NCI-H446 treated with DMSO at 0.1 percent for 48 hours (cell line): ENCODE data around the gene FRS2.
A peak's percentile ranks its signal among the peaks of the same experiment; 100 is the strongest.

Experiments
- DNase-seq: peaks from one replicate; lab custom pipeline; 2025; lab: John Stamatoyannopoulos, UW

Gene FRS2

GRCh38 chr12:69527506-69528272, 57.5 kb downstream of the FRS2 start:
- no peak for DNase-seq

DNA sequence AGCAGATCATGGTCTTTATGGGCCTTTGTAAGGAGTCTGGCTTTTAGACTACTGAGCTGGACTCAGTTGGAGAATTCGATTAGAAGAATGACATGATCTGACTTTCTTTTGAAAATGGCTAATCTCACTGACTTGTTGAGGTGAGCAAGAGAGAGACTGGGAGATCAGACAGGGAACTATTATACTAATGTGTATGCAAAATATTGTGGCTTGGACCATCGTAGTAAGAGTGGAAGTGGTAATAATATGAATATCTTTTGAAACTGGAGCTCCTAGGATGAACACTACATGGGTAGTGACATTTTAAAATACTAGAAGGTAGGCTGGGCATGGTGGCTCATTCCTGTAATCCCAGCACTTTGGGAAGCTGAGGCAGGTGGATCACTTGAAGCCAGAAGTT, 58.8 kb downstream of the FRS2 start:
- DNase-seq = no peak

DNA sequence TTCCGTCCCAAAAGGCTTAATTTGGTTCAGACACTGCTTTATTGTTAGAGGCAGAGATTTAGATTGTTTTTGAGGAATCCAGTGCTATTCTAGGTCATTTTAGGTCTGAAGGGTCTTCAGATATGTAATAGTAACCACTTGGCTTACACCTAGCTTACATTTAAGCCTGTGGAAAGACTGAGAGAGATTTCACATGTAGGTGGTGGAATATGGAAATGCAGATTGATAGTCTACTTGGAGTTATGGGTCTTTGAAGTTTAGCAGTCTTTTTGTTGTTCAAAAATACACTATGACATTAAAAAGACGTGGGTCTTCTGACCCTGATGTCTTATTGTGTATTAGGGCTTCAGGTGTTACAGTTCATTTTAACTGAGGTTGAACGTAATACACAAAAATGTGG, 63.7 kb downstream of the FRS2 start:
- DNase-seq = no peak

DNA sequence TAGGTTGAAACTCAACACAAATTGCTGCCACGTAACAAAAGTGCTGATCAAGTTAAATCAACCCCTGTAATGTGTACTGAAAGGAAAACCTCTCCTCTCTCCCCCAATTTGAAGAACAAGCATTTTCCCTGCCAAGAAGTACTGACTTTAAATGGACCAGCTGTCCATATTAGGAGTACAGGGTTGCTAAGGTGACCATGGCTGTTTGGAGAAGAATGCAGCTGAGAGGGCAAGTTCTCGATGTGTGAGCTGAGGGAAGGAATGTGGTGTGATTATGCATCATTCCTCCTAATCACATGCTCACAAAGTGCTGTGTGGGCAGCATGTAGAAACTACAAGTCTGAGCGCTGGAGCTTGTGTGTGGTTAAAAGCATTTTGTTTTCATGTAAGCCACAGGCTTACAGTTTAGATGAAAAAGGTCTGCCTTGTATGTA, 64.2 kb downstream of the FRS2 start:
- DNase-seq = peak; percentile 81

- DNase-seq = no peak
These were observed 70.8 kb downstream of the FRS2 start for GRCh38 chr12:69540987-69541386.

GRCh38 chr12:69544087-69544486, 73.9 kb downstream of the FRS2 start:
- no peak for DNase-seq

- no peak for DNase-seq
These were observed 74.9 kb downstream of the FRS2 start for GRCh38 chr12:69545081-69545480.

DNA sequence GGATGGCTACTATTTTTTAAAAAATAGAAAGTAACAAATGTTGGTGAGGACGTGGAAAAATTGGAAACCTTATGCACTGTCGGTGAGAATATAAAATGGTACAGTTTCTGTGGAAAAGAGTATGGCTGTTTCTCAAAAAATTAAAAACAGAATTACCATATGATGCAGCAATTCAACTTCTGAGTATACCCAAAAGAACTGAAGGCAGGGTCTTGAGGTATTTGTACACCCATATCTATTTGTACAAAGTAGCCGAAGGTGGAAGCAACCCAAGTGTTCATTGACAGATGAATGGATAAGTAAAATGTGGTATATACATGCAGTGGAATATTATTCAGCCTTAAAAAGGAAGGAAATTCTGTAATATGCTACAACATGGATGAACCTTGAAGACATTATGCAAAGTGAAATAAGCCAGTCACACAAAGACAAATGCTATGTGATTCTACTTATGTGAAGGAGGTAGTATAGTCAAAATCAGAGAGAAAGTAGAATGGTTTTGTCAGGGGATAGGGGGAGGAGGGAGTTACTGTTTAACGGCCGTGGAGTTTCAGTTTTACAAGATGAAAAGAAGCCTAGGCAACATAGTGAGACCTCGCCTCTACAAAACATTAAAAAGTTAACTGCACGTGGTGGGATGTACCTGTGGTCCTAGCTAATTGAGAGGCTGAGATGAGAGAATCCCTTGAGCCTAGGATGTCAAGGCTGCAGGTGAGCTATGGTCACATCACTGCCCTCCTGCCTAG, 76.7 kb downstream of the FRS2 start:
- DNase-seq = no peak

GRCh38 chr12:69548687-69549086, 78.5 kb downstream of the FRS2 start:
- DNase-seq = no peak

DNA sequence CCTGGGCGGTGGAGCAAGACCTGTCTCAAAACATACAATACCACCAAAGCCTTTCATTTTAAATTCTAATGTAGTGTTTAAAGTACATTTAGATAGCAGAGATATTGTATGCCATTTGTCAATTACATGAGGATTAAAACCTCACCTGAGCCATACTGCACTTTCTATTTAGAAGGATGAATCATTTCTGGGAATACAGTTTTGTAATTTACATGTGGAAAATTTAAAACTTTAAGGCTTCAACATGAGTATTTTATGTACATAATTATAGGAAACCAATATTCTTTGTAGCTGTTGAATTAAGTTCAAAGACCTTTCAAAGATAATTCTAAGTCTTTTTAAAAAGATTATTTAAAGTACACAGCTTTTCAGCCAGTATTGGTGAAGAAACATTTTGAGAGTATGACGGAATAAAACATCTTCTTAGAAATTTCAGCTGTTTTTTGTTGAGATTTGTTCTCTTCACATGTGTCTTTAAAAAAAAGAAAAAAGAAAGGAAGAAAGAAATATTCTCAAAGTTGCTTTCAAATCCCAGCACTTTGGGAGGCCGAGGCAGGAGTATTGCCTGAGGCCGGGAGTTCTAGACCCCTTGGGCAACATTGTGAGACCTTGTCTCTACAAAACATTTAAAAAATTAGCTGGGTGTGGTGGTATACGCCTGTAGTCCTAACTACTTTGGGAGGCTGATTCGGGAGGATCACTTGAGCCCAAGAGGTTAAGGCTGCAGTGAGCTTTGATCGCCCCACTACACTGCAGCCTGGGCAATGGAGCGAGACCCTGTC, 80.6 kb downstream of the FRS2 start:
- no peak for DNase-seq

DNA sequence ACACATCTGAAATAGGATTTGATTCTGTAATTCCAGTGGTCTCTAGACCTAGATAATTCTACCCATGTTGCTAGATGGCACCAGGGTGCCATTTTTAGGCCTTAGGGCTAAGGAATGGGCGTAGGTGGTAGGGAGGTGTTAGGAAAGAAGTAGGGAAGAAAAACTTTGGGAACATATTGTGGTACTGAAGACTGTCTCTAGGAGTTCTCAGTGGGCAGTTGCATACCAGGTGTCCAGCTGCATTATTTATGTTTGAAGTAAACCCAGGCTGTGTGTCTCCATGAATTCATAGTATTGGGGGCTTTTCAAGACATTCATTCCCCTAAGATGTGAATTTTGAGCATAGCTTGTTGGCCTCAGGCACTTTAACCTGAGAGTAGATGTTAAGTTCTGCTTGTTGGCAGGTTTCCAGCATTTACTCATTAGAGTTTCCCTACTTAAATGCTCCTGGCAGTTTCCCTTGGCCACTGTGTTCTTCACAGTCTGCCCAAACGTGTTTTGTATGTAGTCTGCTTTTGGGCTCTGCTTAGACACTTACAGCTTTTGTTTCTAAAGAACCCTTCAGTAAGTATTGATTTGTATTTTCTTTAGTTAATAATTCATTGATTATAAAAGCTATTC, 83.5 kb downstream of the FRS2 start:
- peak; percentile 56 for DNase-seq

DNA sequence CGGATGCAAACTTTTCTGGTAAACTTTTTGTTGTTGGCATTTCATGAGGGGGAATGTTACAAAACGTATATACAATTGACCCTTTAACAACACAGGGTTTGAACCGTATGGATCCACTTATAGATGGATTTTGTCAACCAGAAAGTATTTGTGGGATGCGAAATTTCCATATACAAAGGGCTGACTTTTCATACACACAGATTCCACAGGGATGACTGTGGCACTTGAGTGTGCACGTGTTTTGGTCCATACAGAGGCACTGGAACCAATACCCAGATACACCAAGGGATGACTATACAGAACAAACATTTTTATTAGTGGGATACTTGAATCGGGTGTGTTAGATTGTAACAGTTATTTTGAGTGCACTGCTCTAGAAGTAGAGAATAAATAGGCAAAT, 85.3 kb downstream of the FRS2 start:
- no peak for DNase-seq

DNA sequence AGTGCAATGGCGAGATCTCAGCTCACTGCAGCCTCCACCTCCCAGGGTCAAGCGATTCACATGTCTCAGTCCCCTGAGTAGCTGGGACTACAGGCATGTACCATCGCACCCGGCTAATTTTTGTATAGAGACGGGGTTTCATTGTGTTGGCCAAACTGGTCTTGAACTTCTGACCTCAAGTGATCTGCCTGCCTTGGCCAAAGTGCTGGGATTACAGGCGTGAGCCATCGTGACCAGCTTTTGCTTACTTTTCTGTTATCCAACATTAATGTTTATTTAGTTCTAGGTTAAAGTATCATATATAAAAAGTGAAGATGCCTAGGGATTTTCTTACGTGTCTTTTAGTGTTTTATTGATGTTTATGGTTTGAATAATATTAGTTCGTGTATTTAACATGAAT, 86.2 kb downstream of the FRS2 start:
- no peak for DNase-seq

DNA sequence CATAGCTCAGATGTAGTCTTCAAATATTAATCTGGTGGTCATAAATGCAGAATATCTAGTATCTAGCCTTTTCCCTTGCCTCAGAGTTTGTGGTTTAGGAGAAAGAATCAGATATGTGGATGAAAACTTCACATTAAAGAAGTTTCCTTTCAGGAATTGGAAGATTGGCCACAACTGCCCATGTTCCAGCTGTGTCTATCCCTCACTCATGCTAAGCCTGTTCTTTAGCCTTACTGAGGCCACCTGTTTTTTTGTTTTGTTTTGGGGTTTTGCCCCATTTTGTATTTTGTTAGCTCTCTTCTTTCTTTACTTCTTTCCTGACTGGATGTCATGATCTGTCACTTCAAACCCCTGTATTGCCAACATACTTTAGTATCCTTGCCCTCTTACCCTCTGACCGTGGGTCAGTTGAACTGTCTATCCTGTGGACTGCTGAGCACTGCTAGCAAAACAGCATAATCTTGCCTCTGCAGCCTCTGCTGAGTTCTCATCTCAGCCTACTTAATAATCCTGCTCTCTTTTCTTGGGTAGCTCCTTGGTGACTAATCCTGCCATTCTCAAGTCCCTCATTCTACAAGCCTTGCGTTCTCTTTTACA, 93.1 kb downstream of the FRS2 start:
- no peak for DNase-seq

- no peak for DNase-seq
These were observed 96.4 kb downstream of the FRS2 start for GRCh38 chr12:69566603-69567002.

- DNase-seq = no peak
These were observed 99.0 kb downstream of the FRS2 start for GRCh38 chr12:69569236-69569635.

DNA sequence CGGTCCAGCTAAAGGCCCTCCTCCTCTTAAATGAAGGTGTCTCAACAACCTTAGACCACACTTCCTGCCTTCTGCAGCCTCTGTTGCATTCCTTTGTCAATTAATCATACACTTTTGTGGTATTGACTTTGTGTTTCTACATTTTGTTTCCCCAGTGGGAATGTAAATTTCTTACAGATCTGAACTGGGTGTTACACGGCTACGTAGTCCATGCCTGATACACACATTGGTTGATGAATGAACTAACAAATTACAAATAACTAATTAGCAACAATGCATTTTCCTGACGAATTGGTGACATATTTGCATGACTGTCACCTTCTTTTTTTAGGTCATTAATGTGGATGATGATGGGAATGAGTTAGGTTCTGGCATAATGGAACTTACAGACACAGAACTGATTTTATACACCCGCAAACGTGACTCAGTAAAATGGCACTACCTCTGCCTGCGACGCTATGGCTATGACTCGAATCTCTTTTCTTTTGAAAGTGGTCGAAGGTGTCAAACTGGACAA, 99.9 kb downstream of the FRS2 start:
- DNase-seq = no peak

- no peak for DNase-seq
These were observed 100.6 kb downstream of the FRS2 start for GRCh38 chr12:69570545-69571399.

DNA sequence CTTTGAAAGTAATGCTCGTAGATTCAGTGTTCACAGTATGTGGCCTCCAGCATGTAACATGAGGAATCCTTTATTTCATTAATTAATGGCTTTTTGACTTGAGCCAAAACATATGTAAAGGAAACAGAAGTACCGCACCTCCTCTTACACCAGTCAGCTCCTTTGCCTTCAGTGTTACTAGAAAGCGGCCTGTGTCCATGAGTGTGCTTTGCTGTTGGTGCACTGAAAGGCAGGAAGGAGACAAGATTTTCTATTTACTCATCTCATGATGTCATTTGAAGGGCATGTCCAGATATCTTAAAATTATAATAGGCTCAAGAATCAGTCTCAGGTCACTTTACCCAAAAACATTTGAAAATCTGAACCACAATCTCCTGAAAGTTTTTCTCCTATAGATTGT, 105.2 kb downstream of the FRS2 start:
- DNase-seq = no peak

DNA sequence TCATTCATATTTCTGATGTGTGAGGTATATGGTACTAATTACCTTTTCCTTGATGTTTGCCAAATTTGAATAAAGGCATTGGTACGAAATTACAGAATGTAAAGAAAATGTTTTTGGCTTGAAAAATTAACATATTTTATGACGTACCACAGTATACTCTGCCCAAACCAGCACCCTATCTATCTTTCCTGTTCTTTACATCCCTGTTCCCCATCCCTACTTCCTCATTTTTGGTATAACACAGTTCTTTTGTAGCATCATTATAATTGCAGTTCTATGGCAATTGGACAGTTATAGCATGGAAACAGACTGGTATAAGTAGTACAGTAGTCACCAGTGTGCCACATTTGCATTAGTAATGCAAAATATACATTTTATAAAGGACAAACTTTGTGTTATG, 108.1 kb downstream of the FRS2 start:
- no peak for DNase-seq

- DNase-seq = no peak
These were observed 108.8 kb downstream of the FRS2 start for GRCh38 chr12:69579029-69579428.
